GM10266 (cell line): ENCODE data around the gene RYR3.

Source experiments
- DNase-seq: peaks from one replicate; pipeline ENCODE4 v3.0.0; 2012; ENCODE audit errors: extremely low spot score
- TF ChIP-seq, protein P1 (sequence below): IDR thresholded peaks from 2 replicates; pipeline ENCODE4 v1.5.1; 2012; ENCODE audit warnings: mild to moderate bottlenecking, low read depth; ENCODE audit not compliant: control insufficient read depth, insufficient read depth; ENCODE audit errors: missing control alignments

The RYR3 gene

DNA sequence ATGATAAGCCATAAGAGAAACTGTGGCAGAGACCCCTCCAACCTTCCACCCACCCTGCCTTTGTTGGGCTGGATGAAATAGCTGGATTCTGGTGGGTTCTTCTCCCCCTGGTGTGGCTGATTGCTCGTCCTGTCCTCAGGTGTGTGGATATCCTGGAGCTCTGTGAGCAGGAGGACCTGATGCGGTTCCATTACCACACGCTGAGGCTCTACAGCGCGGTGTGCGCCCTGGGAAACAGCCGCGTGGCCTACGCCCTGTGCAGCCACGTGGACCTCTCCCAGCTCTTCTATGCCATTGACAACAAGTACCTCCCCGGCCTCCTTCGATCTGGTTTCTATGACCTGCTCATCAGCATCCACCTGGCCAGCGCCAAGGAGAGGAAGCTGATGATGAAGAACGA is 351.2 kb downstream of the RYR3 start:
- TF ChIP-seq, protein P1, sequence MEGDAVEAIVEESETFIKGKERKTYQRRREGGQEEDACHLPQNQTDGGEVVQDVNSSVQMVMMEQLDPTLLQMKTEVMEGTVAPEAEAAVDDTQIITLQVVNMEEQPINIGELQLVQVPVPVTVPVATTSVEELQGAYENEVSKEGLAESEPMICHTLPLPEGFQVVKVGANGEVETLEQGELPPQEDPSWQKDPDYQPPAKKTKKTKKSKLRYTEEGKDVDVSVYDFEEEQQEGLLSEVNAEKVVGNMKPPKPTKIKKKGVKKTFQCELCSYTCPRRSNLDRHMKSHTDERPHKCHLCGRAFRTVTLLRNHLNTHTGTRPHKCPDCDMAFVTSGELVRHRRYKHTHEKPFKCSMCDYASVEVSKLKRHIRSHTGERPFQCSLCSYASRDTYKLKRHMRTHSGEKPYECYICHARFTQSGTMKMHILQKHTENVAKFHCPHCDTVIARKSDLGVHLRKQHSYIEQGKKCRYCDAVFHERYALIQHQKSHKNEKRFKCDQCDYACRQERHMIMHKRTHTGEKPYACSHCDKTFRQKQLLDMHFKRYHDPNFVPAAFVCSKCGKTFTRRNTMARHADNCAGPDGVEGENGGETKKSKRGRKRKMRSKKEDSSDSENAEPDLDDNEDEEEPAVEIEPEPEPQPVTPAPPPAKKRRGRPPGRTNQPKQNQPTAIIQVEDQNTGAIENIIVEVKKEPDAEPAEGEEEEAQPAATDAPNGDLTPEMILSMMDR = no peak
- DNase-seq = no peak

DNA sequence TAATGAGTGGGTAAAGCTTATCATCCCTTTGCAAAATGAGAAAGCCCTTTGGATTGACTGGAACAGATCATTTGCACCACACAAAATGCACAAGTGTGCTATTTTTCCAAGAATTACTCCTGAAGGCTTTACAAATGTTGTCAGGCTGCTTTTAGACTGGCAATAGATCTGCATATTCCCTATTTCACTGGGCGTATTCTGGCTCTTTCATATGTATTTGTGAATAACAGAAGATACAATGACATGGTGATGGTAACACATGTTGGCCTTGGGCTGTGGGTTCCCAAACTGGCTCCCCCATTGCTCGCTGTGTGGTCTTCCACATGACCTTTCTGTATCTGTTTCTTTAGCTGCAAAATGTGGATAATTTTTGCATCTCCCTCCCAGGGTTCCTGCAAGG is 354.2 kb downstream of the RYR3 start:
- TF ChIP-seq, protein P1 = no peak
- no peak for DNase-seq

DNA sequence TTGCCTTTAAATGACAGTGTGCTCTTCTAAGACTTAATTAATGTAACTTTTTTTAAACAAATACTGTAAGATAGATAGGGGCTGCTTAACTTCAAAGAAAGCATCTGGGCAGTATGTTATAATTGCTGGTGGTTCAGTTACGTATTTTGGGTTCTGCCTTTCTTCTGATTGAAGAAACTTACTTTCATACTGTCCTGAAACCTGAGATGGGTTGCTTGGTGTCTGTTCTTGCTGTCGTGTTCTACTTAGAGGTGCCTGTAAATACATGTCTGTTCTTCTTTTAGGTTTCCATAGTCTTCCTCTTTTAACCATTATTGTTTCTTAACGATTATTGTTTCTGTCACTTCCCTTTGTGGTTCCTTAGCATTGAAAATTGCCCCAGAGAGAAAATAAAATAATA is 359.8 kb downstream of the RYR3 start:
- DNase-seq = no peak
- TF ChIP-seq, protein P1 = no peak

DNA sequence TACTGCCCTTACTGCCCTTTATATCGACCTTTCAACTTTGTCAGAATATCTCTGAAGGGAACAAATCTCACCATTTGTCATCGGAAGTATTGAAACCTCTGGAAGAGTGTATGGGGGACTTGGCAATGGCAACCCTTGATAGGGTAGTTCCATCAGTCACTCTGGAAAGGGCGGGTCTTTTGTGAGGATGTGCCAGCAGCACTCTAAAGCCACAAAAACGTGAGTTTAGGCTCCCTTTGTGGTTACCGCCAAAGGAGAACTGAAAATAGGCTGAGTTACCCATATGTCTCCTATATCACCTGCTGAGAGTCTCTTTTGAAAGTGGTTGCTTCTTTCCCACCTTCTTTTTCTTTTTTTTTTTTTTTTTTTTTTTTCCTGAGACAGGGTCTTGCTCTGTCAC is 360.7 kb downstream of the RYR3 start:
- no peak for DNase-seq
- TF ChIP-seq, protein P1 = no peak

DNA sequence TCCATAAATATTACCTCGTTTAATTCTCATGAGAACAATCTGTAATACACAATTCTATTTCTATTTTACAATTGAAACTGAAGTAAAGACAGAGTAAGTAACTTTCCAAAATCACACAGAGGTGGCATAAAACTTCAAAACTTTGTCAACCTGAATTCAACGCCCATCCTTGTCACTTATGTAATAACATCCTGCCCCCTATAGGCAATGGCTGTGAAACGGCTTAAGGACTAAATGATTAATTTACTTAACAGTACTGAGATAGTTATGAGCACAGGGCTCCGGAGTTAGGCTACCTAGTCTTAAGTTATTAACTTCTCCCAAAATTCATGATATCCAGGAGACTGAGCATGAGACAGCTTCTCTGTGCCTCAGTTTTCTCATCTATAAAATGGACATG is 364.5 kb downstream of the RYR3 start:
- peak; percentile 54 for DNase-seq
- TF ChIP-seq, protein P1 = peak; percentile 58

DNA sequence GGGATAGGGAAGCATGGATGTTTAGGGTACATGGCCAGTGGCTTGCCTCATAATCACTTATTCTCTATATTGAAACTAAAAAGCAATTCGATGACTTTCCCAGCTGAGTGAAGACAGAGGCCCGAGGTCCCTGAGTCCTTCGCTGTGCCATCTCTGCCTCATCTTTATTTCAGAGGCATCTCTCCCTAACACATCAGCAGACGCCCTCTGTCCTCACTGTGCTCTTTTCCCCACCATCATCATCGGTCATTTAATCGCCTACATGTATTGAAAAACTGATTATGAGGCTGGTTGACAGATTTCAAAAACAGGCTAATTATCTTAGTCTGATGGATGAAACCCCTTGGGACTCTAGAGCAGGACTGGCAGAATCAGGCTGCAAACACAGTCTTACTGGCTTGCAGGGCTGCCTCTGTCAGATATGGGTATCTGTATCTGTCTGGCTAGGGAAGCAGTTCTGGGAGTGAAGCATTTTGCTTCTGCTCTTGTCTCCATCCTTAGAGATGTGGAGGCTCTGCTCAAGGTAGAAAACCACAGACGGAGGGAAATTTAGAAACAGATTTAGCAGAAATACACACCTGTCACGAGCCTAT is 366.6 kb downstream of the RYR3 start:
- no peak for DNase-seq
- TF ChIP-seq, protein P1 = no peak

DNA sequence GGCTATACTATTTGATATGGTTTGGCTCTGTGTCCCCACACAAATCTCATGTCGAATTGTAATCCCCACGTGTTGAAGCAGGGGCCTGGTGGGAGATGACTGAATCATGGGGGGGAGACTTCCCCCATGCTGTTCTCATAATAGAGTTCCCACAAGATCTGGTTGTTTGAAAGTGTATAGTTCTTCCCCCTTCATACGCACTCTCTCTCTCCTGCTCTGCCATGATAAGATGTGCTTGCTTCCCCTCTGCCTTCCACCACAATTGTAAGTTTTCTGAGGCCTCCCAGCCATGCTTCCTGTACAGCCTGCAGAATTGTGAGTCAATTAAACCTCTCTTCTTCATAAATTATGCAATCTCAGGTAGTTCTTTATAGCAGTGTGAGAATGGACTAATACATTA is 367.4 kb downstream of the RYR3 start:
- TF ChIP-seq, protein P1 = no peak
- DNase-seq = no peak
